GM12872 (cell line): Measurements from ENCODE around the gene NRP2.
A peak's percentile ranks its signal among the peaks of the same experiment; 100 is the strongest.

ENCODE experiments used
- TF ChIP-seq, protein P1 (sequence below): IDR thresholded peaks from 3 replicates; pipeline ENCODE4 v1.5.1; 2011; ENCODE audit warnings: low read depth, mild to moderate bottlenecking, low read length, moderate library complexity; ENCODE audit not compliant: insufficient read depth

The NRP2 gene

DNA sequence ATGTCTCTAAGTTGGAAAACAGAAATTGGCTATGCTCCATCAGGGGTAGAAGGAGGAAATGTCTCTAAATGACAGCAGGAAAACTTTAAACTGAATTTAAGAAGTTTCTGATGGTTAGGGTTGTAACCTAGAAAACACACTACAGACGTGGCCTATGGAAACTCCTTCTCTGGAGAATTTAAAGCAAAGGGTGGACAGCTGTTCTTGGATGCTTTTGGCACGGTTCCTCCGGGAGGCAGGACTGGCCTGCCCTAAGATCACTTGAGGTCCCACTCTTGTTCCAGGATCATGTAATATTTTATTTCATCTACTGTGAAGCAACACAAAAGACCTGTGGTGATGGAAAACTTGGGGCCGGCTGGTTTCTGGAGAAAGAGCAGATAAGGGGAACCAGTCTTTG, 77.0 kb downstream of the NRP2 start:
- TF ChIP-seq, protein P1, sequence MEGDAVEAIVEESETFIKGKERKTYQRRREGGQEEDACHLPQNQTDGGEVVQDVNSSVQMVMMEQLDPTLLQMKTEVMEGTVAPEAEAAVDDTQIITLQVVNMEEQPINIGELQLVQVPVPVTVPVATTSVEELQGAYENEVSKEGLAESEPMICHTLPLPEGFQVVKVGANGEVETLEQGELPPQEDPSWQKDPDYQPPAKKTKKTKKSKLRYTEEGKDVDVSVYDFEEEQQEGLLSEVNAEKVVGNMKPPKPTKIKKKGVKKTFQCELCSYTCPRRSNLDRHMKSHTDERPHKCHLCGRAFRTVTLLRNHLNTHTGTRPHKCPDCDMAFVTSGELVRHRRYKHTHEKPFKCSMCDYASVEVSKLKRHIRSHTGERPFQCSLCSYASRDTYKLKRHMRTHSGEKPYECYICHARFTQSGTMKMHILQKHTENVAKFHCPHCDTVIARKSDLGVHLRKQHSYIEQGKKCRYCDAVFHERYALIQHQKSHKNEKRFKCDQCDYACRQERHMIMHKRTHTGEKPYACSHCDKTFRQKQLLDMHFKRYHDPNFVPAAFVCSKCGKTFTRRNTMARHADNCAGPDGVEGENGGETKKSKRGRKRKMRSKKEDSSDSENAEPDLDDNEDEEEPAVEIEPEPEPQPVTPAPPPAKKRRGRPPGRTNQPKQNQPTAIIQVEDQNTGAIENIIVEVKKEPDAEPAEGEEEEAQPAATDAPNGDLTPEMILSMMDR = no peak

- TF ChIP-seq, protein P1 = no peak
Measured at GRCh38 chr2:205759732-205760131, 77.4 kb downstream of the NRP2 start.

DNA sequence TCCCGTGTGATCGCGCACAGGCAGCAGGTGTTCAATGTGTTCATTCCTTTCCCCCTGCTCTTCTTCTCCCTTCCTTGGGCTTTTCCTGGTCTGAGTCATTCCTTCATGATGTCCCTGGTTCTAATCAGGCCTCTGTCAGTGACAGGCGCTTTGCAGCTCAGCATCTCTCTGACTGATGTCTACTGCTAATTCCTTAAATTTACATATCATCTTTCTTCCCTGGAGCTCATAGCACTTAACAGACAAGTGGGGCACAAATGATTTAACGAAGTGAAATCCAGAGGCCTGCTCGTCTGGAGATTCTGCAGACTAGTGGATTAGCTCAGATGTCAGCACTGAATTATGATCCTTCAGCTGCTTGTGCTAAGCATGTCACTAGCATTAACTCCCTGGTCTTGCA, 77.9 kb downstream of the NRP2 start:
- TF ChIP-seq, protein P1 = no peak

- TF ChIP-seq, protein P1 = no peak
Measured at GRCh38 chr2:205761421-205761820, 79.1 kb downstream of the NRP2 start.

GRCh38 chr2:205762881-205763280, 80.6 kb downstream of the NRP2 start:
- TF ChIP-seq, protein P1 = no peak

DNA sequence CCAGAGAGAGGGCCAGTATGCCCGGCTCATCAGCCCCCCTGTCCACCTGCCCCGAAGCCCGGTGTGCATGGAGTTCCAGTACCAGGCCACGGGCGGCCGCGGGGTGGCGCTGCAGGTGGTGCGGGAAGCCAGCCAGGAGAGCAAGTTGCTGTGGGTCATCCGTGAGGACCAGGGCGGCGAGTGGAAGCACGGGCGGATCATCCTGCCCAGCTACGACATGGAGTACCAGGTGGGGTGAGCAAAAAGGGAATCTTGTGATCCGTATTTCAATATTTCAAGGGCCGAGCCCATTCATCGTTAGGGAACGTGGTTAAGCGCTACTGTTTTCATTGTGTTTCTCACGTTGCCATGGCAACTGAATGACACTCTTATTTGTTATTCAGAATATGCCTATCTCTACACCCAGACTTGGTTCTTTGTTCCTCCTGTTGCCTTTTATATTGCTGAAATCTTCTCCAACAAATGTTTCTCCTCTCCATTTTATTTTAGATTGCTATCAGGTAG, 81.5 kb downstream of the NRP2 start:
- TF ChIP-seq, protein P1 = peak; percentile 55

DNA sequence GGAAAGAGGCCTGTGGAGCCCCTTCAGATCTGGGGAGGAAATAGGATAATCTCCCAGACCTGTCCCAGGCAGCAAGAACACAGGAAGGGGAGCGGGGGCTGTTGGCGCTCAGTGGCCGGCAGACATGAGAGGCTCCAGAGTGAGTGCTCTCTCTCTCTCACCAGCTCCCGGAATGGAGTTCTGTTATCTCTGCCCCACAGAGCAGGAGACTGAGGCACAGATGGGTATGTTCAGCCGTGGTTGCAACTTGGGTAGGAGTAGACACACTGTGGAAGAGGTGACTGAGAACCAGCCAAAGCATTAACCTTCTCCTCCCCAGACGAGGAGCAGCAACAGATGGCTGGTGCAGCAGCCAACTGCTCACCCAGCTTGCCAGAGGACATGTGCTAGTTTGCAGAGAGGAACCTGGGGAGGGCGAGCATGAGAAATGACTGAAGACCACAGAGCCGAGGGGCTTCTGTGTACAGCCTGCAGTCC, 82.0 kb downstream of the NRP2 start:
- TF ChIP-seq, protein P1 = no peak
